ENCODE measurements around the gene TMEM41B.
"Not testable (repeated sequence)": the region's sequence is repeated elsewhere in the genome, so short reads cannot be mapped to it uniquely, and the experiment has no call there.

The TMEM41B gene

DNA sequence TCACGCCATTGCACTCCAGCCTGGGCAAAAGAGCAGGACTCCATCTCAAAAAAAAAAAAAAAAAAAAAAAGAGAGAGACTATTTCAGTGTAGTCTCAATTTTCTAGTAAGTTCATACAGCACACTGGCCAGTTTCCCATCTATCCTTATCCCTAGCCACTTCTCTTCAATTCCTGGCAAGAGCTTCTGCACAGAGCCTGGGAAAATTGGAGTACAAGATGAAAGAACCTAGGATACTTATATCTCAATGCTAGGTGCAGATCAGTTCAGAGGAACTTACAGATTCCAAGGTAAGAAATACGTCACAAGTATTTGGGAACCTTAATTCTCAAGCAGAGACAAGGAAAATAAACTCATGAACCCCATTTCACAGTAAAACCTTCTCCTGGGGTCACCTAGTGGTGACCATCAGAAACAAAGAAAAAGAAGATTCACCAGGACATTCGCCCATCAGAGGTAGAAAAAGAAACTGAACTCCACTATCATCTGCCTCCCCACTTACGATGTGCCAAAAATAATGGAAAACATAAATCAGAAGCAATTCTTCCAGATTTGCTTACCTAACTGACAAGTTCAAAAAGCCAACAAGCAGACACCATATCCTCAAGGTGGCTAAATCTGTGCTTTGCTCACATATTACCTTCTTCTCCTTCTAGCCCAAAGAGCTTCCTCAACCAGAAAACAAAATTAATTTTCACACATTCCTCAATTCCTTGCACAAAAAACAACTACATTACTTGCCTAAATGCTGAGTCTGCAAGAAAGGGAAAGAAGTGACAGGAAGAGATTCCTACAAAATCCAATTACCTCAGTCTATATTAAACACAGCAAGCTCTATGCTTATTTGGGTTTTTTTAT lies 54.2 kb downstream of the TMEM41B start:
- DNase-seq, result no peak

DNA sequence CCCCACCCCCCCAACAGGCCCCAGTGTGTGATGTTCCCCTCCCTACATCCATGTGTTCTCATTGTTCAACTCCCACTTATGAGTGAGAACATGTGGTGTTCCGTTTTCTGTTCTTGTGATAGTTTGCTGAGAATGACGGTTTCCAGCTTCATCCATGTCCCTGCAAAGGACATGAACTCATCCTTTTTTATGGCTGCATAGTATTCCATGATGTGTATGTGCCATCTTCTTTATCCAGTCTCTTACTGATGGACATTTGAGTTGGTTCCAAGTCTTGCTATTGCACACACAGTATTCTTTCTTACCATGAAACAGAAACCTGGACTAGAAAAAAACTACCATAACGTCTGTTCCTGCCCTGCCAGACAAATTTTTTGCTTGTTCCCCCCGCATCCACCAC lies 56.1 kb downstream of the TMEM41B start:
- not testable (repeated sequence) for DNase-seq

- DNase-seq, result no peak
Observed at GRCh38 chr11:9254416-9254815, 60.0 kb downstream of the TMEM41B start.

DNA sequence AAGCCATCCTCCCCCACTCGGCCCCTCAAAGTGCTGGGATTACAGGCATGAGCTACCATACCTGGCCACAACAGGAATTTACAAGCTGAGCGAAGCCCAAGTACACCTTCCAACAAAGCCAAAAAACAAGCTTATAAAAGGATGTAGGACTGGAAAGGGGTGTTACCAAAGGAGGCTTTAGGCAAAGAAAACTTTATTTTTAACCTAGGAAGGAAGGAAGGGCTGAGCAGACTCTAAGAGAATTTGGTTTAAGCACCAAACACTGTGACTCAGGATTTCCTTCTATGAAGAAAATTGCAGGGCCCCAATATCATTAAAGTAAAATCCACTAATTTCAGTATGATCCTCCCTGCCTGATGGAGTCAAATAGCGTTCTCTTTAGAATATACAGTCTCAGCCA lies 61.3 kb downstream of the TMEM41B start:
- no peak for DNase-seq

DNA sequence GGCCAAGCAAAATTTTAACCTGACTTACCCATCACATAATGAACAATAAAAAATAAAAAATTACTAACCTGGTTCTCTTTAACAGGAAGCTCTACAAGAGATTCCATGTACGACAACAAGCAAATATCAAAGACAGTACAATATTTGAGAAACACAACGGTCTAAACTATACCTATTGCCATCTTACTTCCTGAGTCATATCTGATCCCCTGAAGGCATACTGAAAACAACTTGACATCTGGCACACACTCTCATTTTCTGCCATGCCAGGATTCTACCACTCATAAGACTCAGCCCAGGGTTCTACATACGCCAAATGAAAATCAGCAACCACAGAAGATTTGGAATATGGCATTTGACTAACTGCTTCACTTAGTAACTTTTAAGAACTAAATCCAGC lies 63.1 kb downstream of the TMEM41B start:
- peak in 1 of 2 donors; percentile 11 for DNase-seq

DNA sequence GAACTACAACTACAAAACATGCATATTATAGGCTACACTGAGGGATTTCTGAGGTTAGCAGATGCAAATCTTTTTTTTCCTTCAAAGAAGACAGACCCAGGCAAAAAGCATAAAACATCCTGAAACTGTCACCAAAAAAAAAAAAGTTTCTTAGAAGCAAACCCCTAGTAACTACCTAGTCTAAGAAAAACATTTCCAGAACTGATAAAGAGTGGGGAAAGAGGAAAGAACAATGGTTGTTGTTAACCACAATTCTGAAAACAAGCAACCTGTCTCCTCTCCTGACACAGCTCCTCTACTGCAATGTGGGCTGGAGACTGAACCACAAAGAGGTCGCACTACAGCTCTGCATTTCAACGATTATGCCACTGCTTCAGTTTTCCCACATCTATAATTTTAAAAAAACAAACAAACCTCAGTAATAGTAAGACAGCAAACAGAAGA lies 64.2 kb downstream of the TMEM41B start:
- DNase-seq, result peak; percentile 37 to 60

GRCh38 chr11:9249252-9249651 lies 65.1 kb downstream of the TMEM41B start:
- no peak for DNase-seq

GRCh38 chr11:9247863-9248262 lies 66.5 kb downstream of the TMEM41B start:
- no peak for DNase-seq

- not testable (repeated sequence) for DNase-seq
Observed at GRCh38 chr11:9236242-9236641, 78.2 kb downstream of the TMEM41B start.

GRCh38 chr11:9232482-9232881 lies 81.9 kb downstream of the TMEM41B start:
- no peak for DNase-seq

DNA sequence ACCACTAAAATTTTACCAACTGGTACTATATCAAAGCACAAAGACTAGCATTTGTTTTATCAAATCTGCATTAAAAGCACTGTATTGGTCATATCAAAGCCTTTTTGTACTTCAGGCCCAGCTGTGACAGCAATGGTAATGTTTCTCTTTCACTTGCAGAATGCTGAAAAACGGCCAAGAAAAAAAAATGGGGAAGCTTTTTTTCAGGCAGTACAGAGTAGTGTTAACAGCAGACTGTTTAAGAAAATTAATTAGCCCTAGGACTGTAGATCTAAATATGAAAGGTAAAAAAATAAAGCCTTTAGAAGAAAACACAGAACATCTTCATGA lies 82.6 kb downstream of the TMEM41B start:
- peak in 1 of 2 donors; percentile 16 for DNase-seq

Data from CD4-positive, alpha-beta T cell treated with Interferon alpha-2 for 1 hour (primary cell).